Mesenchymal stem cell (in vitro differentiated cells and primary cell): ENCODE data around the gene ATP10D.

Experiments used
- DNase-seq: peaks from one replicate; pipeline ENCODE4 v3.0.0-alpha.2; 2013
- H2AFZ ChIP-seq: one replicate; pipeline ENCODE4 v1.6.1; 2013; ENCODE audit warnings: low read depth, mild to moderate bottlenecking, control low read depth, inconsistent platforms, low read length, moderate library complexity
- H2AK5ac ChIP-seq: 2 replicates; pipeline ENCODE4 v1.6.1; 2013; ENCODE audit warnings: low read length, moderate library complexity, mild to moderate bottlenecking, inconsistent platforms; ENCODE audit not compliant: severe bottlenecking
- H2BK120ac ChIP-seq: one replicate; pipeline ENCODE4 v1.6.1; 2013; ENCODE audit warnings: low read depth, mild to moderate bottlenecking, inconsistent platforms, low read length, moderate library complexity
- H2BK12ac ChIP-seq, 2 experiments: one replicate each; pipeline ENCODE4 v1.6.1; 2013; ENCODE audit warnings: inconsistent platforms in 2 of 2, low read length in 2 of 2, mild to moderate bottlenecking in 2 of 2, moderate library complexity in 2 of 2, control low read depth in 1 of 2
- H2BK15ac ChIP-seq: one replicate; pipeline ENCODE4 v1.6.1; 2013; ENCODE audit warnings: mild to moderate bottlenecking, low read depth, inconsistent platforms; ENCODE audit not compliant: poor library complexity, severe bottlenecking
- H2BK5ac ChIP-seq: 2 replicates; pipeline ENCODE4 v1.6.1; 2013; ENCODE audit warnings: low read depth, mild to moderate bottlenecking, low read length, control low read depth, inconsistent platforms; ENCODE audit not compliant: poor library complexity, severe bottlenecking
- H3K14ac ChIP-seq, 2 experiments: one replicate each; pipeline ENCODE4 v1.6.1; 2013; ENCODE audit warnings: inconsistent platforms in 2 of 2, low read length in 2 of 2, control low read depth in 1 of 2, mild to moderate bottlenecking in 1 of 2, moderate library complexity in 1 of 2
- H3K18ac ChIP-seq, 2 experiments: one replicate each; pipeline ENCODE4 v1.6.1; 2013; ENCODE audit warnings: inconsistent platforms in 2 of 2, low read length in 2 of 2, control low read depth in 1 of 2, low read depth in 1 of 2, mild to moderate bottlenecking in 1 of 2
- H3K23ac ChIP-seq, 2 experiments: one replicate each; pipeline ENCODE4 v1.6.1; 2013; ENCODE audit warnings: inconsistent platforms in 2 of 2, low read length in 2 of 2, mild to moderate bottlenecking in 2 of 2, moderate library complexity in 2 of 2, control low read depth in 1 of 2
- H3K27ac ChIP-seq: 2 replicates; pipeline ENCODE4 v1.5.1; 2013; ENCODE audit warnings: mild to moderate bottlenecking, moderate library complexity, low read length, control low read depth, inconsistent platforms; ENCODE audit not compliant: poor library complexity, severe bottlenecking
- H3K27me3 ChIP-seq, 2 experiments: 2 replicates each; pipeline versions ENCODE4 v1.6.1 to v1.7.0; 2013; ENCODE audit warnings: low read length in 2 of 2, mild to moderate bottlenecking in 2 of 2, moderate library complexity in 2 of 2, control low read depth in 1 of 2, inconsistent platforms in 1 of 2; ENCODE audit not compliant: control insufficient read depth in 1 of 2, insufficient read depth in 1 of 2
- H3K36me3 ChIP-seq, 2 experiments: 2 replicates each; pipeline versions ENCODE4 v1.6.1 to v1.7.0; 2013; ENCODE audit warnings: low read length in 2 of 2, control low read depth in 1 of 2, inconsistent platforms in 1 of 2, low read depth in 1 of 2, mild to moderate bottlenecking in 1 of 2; ENCODE audit not compliant: insufficient read depth in 2 of 2, control insufficient read depth in 1 of 2
- H3K4ac ChIP-seq, 2 experiments: one replicate each; pipeline ENCODE4 v1.6.1; 2013; ENCODE audit warnings: inconsistent platforms in 2 of 2, low read length in 2 of 2, mild to moderate bottlenecking in 2 of 2, moderate library complexity in 2 of 2, control low read depth in 1 of 2, low read depth in 1 of 2
- H3K4me1 ChIP-seq: 2 replicates; pipeline ENCODE4 v1.6.1; 2013; ENCODE audit warnings: low read depth, low read length, control low read depth; ENCODE audit not compliant: control insufficient read depth, insufficient read depth
- H3K4me2 ChIP-seq: 2 replicates; pipeline ENCODE4 v1.6.1; 2013; ENCODE audit warnings: low read length, mild to moderate bottlenecking, inconsistent platforms; ENCODE audit not compliant: poor library complexity, severe bottlenecking
- H3K4me3 ChIP-seq, 2 experiments: 2 replicates each; pipeline versions ENCODE4 v1.5.1 to v1.7.0; 2013; ENCODE audit warnings: low read length in 2 of 2, mild to moderate bottlenecking in 2 of 2, control low read depth in 1 of 2, low read depth in 1 of 2; ENCODE audit not compliant: insufficient read depth in 1 of 2
- H3K79me1 ChIP-seq: replicated peaks from 2 replicates; pipeline ENCODE4 v1.6.1; 2013; ENCODE audit warnings: mild to moderate bottlenecking, control low read depth, low read length, inconsistent platforms; ENCODE audit not compliant: poor library complexity, severe bottlenecking
- H3K9ac ChIP-seq: 2 replicates; pipeline ENCODE4 v1.7.0; 2013; ENCODE audit warnings: mild to moderate bottlenecking, low read length, moderate library complexity
- H3K9me3 ChIP-seq: 2 replicates; pipeline ENCODE4 v1.7.0; 2013; ENCODE audit warnings: mild to moderate bottlenecking, low read length; ENCODE audit not compliant: control insufficient read depth
- H4K8ac ChIP-seq: one replicate; pipeline ENCODE4 v1.6.1; 2013; ENCODE audit warnings: inconsistent platforms, mild to moderate bottlenecking, low read length, moderate library complexity
- H4K91ac ChIP-seq: one replicate; pipeline ENCODE4 v1.6.1; 2013; ENCODE audit warnings: mild to moderate bottlenecking, low read length, inconsistent platforms
- WGBS: methylation state at CpG from one replicate; pipeline ENCODE4 v1.1.7; 2013; ENCODE audit warnings: mixed read lengths; 5-methylcytosine and 5-hydroxymethylcytosine counted together

The ATP10D gene

GRCh38 chr4:47462799-47463234 lies 22.3 kb upstream of the ATP10D start:
- no peak for DNase-seq
- H3K23ac ChIP-seq, result no peak overlapping the region
- H2AK5ac ChIP-seq, result no peak overlapping the region
- peak overlapping the region; percentile 83 for H4K8ac ChIP-seq
- H3K18ac ChIP-seq, result peak overlapping the region; percentile 98 to 99
- H3K4ac ChIP-seq, result peak overlapping the region in 1 of 2 experiments; percentile 94
- peak overlapping the region in 1 of 2 experiments; percentile 61 for H3K14ac ChIP-seq
- no peak overlapping the region for H2BK15ac ChIP-seq
- H2BK120ac ChIP-seq, result peak overlapping the region; percentile 85
- peak overlapping the region; percentile 85 for H3K9ac ChIP-seq
- peak overlapping the region; percentile 86 to 96 for H3K4me3 ChIP-seq
- H3K27ac ChIP-seq, result peak overlapping the region; percentile 28
- H2AFZ ChIP-seq, result peak overlapping the region; percentile 95
- peak overlapping the region; percentile 49 for H2BK5ac ChIP-seq
- H3K4me2 ChIP-seq, result peak overlapping the region; percentile 79
- H2BK12ac ChIP-seq, result no peak overlapping the region
- H4K91ac ChIP-seq, result peak overlapping the region; percentile 81
- no peaks in the 10 kb centered on the region for H3K27me3 ChIP-seq
- peaks cover 2% of the 10 kb centered on the region for H3K4me1 ChIP-seq
- WGBS, result 0% methylated on average over 4 of the region's 6 CpGs
- H3K36me3 ChIP-seq, result peaks cover 0 to 22% of the 10 kb centered on the region in 2 experiments
- H3K79me1 ChIP-seq, result peaks cover 14% of the 10 kb centered on the region
- no peaks in the 10 kb centered on the region for H3K9me3 ChIP-seq

GRCh38 chr4:47463235-47463956 lies 21.7 kb upstream of the ATP10D start, which contains the start of gene COMMD8:
TSS of gene COMMD8 (minus strand) at chr4:47463702. CDS start at chr4:47463651, 51 bp downstream.
- Histone ChIP-seq H4K8ac (peak within 1 kb of the TSS; percentile 83), H3K14ac (peak within 1 kb of the TSS in 1 of 2 experiments; percentile 89), H2AFZ (peak within 1 kb of the TSS; percentile 95), H2BK15ac (no peak within 1 kb of the TSS), H3K27me3 (no peaks in the 10 kb centered on the region), H3K4me3 (peak within 1 kb of the TSS; percentile 86 to 96), H2BK12ac (peak within 1 kb of the TSS; percentile 78 to 84), H2BK120ac (peak within 1 kb of the TSS; percentile 85), H2AK5ac (no peak within 1 kb of the TSS), H4K91ac (peak within 1 kb of the TSS; percentile 81), H3K9ac (peak within 1 kb of the TSS; percentile 85), H3K23ac (peak within 1 kb of the TSS in 1 of 2 experiments; percentile 56), H2BK5ac (peak within 1 kb of the TSS; percentile 60), H3K4ac (peak within 1 kb of the TSS in 1 of 2 experiments; percentile 94), H3K18ac (peak within 1 kb of the TSS; percentile 98 to 99), H3K36me3 (peaks cover 0 to 17% of the 10 kb centered on the region in 2 experiments), H3K9me3 (no peaks in the 10 kb centered on the region), H3K4me2 (peak within 1 kb of the TSS; percentile 79), H3K27ac (peak within 1 kb of the TSS; percentile 28), H3K4me1 (peaks cover 2% of the 10 kb centered on the region), H3K79me1 (peaks cover 14% of the 10 kb centered on the region)
- under 1% methylated on average over 49 of the region's 51 CpGs for WGBS
- DNase-seq, result peak; percentile 97

GRCh38 chr4:47465004-47465403 lies 20.1 kb upstream of the ATP10D start:
- Histone ChIP-seq H2AFZ (no peak overlapping the region), H3K27ac (no peak overlapping the region), H3K4me3 (no peak overlapping the region), H3K27me3 (no peaks in the 10 kb centered on the region), H3K36me3 (peaks cover 0 to 1% of the 10 kb centered on the region in 2 experiments), H3K9me3 (no peaks in the 10 kb centered on the region), H3K4me1 (peaks cover 2% of the 10 kb centered on the region), H4K91ac (no peak overlapping the region), H2BK15ac (no peak overlapping the region), H3K9ac (no peak overlapping the region), H3K4me2 (no peak overlapping the region), H2BK120ac (no peak overlapping the region), H3K14ac (no peak overlapping the region), H3K23ac (no peak overlapping the region), H2BK5ac (no peak overlapping the region), H2BK12ac (no peak overlapping the region), H4K8ac (no peak overlapping the region), H3K79me1 (peaks cover 14% of the 10 kb centered on the region), H2AK5ac (no peak overlapping the region), H3K4ac (no peak overlapping the region), H3K18ac (no peak overlapping the region)
- DNase-seq, result no peak
- WGBS, result 100% methylated on average over 2 of the region's 2 CpGs

- no peaks in the 10 kb centered on the region for H3K9me3 ChIP-seq
- no peak overlapping the region for H2BK5ac ChIP-seq
- H2BK15ac ChIP-seq, result no peak overlapping the region
- H3K27me3 ChIP-seq, result no peaks in the 10 kb centered on the region
- no peaks in the 10 kb centered on the region for H3K36me3 ChIP-seq
- H3K4me1 ChIP-seq, result peaks cover 2% of the 10 kb centered on the region
- peak overlapping the region; percentile 54 for H3K27ac ChIP-seq
- H2BK120ac ChIP-seq, result no peak overlapping the region
- peaks cover 12% of the 10 kb centered on the region for H3K79me1 ChIP-seq
- no peak overlapping the region for H3K4ac ChIP-seq
- H3K14ac ChIP-seq, result no peak overlapping the region
- H2BK12ac ChIP-seq, result no peak overlapping the region
- peak overlapping the region; percentile 31 for H4K8ac ChIP-seq
- no peak overlapping the region for H3K18ac ChIP-seq
- no peak overlapping the region for H3K4me3 ChIP-seq
- H3K9ac ChIP-seq, result no peak overlapping the region
- H3K23ac ChIP-seq, result no peak overlapping the region
- H3K4me2 ChIP-seq, result no peak overlapping the region
- no peak overlapping the region for H2AK5ac ChIP-seq
- WGBS, result 40% methylated on average over 2 of the region's 2 CpGs
- no peak for DNase-seq
- no peak overlapping the region for H4K91ac ChIP-seq
- H2AFZ ChIP-seq, result no peak overlapping the region
Measured at GRCh38 chr4:47466056-47466785, 18.9 kb upstream of the ATP10D start.
